GM15510 (cell line): ENCODE results near the gene MACC1.

Experiments used
- POLR2A ChIP-seq: IDR thresholded peaks from 3 replicates; pipeline ENCODE4 v1.6.1; 2011; ENCODE audit warnings: borderline replicate concordance; ENCODE audit not compliant: insufficient read length; ENCODE audit errors: extremely low read depth

The MACC1 gene

GRCh38 chr7:20173828-20174227, 43.4 kb downstream of the MACC1 start:
- TF ChIP-seq POLR2A = no peak

- no peak for TF ChIP-seq POLR2A
These were observed 44.3 kb downstream of the MACC1 start for GRCh38 chr7:20172736-20173334.

- TF ChIP-seq POLR2A = no peak
These were observed 46.6 kb downstream of the MACC1 start for GRCh38 chr7:20170633-20171032.

- TF ChIP-seq POLR2A = no peak
These were observed 52.1 kb downstream of the MACC1 start for GRCh38 chr7:20165146-20165510.

GRCh38 chr7:20164425-20165145, 52.6 kb downstream of the MACC1 start:
- TF ChIP-seq POLR2A = no peak

- TF ChIP-seq POLR2A = no peak
These were observed 54.5 kb downstream of the MACC1 start for GRCh38 chr7:20162665-20163064.

DNA sequence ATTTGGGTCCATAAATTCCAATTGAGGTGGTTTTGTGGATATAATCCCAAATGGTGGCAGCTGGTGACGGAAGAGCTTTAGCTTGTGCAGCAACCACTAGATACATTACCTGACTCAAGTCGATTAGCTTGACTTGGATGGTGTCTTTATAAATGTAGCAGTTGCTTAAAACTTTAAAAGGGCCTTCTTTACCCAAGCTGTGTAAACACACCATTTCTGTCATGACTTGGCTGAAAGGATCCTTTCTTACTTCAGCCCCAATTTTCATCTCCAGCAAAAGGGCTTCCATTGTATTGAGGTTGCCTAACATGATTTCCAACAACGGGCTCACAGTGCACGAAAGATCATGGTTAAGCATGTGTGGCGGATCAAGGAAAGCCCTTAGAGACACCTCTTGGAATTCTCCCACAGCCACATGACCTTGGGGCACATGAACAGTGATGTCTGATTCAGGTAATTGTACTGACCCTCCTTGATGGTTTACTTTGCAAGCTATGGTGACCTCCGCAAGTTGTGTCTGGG, 57.9 kb downstream of the MACC1 start:
- TF ChIP-seq POLR2A = no peak

DNA sequence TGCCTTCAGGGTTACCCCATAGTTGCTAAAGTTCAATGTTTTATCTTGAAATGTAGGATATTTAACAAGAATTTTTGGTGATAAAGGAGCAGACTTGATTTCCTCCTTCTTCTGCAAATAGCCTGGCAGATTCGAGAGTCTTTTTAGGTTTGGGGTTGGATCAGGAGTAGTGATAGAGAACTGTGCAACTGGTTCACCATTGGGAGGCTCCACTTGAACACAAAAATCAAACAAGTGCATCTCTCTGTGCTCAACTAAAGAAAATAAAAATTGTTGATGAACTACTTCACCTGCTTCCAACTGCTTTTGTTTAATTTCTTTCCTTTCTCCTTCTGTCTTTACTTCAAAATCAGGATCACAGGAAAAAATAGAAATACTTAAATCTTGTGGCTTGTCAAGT, 58.5 kb downstream of the MACC1 start:
- TF ChIP-seq POLR2A = no peak

- no peak for TF ChIP-seq POLR2A
These were observed 59.7 kb downstream of the MACC1 start for GRCh38 chr7:20157456-20157855.

- no peak for TF ChIP-seq POLR2A
These were observed 63.2 kb downstream of the MACC1 start for GRCh38 chr7:20153999-20154398.

- no peak for TF ChIP-seq POLR2A
These were observed 63.6 kb downstream of the MACC1 start for GRCh38 chr7:20153567-20153966.

DNA sequence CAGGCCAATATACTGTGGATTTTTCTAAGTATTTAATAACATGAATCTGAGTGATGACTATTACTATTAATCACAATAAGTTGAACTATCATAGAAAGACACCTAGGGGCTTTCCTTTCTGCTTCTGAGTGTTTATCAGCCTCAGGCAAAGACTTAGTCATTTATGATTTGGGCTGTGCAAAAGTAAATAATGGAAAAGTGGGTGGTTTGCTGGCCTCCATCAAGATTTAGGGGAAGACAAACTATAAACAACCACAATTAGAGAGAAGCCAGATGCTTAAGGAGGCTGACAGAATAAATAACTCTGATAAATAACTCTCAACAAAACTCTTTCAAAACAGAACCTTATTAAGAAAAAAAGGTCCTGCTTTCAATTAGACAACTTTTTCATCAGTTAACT, 64.7 kb downstream of the MACC1 start:
- TF ChIP-seq POLR2A = no peak

GRCh38 chr7:20151708-20152456, 65.3 kb downstream of the MACC1 start:
- no peak for TF ChIP-seq POLR2A

GRCh38 chr7:20146451-20146850, 70.7 kb downstream of the MACC1 start:
- no peak for TF ChIP-seq POLR2A

GRCh38 chr7:20144801-20145200, 72.4 kb downstream of the MACC1 start:
- TF ChIP-seq POLR2A = no peak
